Activated CD4-positive, alpha-beta T cell treated with anti-CD3 and anti-CD28 coated beads, Interleukin-2, amount 50 U/mL, for 4 hours (primary cell): ENCODE measurements around the gene CDCA5.

Source experiments
- DNase-seq, 2 experiments: peaks; one replicate each; pipeline ENCODE4 v3.0.0-alpha.2; 2020

The CDCA5 gene

DNA sequence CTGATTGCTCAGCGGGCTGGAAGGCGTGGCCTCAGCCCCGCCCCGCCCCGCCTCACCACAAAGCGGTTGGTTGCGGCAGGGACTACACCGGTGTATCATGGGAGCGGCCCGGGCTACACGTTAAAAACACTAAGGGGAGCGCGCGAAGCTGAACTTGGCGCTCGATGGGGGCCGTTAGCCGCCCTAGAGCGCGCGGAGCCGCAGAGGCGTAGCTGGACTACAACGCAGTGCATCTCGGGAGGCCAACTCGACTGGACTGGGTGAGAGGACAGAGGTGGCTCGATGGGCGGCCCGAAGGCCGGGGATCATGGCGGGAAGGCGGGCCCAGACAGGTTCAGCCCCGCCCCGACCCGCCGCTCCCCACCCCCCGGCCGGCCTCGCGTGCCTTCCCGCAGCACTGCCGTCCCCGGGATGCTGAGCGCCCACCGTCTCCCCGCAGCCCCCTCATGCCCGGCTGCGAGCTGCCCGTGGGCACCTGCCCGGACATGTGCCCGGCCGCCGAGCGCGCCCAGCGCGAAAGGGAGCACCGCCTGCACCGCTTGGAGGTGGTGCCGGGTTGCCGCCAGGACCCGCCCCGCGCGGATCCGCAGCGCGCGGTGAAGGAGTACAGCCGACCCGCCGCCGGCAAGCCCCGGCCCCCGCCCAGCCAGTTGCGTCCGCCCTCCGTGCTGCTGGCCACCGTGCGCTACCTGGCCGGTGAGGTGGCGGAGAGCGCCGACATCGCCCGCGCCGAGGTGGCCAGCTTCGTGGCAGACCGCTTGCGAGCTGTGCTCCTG lies 42.8 kb downstream of the CDCA5 start, which contains the start of gene SAC3D1:
TSS of gene SAC3D1 (plus strand) at position 364 of the 776 bp plus-strand sequence. CDS start at position 447, 83 bp downstream.
- DNase-seq = peak; percentile 70 to 77

DNA sequence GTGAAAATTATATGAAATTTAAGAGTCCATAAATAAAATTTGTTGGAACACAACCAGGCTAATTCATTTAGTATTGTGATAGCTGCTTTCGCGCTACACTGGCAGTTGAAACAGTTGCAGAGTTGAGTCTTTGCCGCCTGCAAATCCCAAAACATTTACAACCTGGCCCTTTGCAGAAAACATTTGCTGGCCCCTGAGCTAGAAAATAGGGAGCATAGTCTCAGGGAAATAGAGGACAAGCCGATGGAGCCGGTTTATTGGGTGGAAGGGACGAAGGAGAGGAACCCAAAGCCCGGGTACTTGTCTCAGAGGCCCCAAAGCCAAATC lies 43.4 kb downstream of the CDCA5 start:
- DNase-seq = no peak

- DNase-seq = no peak
These were observed 46.9 kb downstream of the CDCA5 start for GRCh38 chr11:65036931-65037330.

- no peak for DNase-seq
These were observed 48.3 kb downstream of the CDCA5 start for GRCh38 chr11:65035579-65035978.

DNA sequence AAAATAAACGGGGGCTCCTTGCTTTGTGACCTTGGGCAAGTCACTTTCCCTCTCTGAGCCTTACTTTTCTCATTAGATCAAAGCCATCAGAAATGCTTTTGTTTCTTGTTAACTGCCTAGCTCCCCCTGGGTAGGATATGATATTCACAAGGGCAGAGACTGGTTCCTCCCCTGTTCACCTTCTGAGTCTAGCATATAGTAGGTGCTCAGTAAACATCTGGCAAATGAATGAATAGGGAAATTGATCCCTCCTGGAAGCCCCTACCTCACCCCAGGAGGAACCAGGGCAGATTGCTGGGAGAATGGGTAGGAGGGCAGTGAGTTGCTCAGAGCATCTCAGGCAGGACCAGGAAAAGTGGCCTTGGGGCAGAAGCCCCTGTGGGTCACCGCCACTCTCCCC lies 49.4 kb downstream of the CDCA5 start:
- no peak for DNase-seq

DNA sequence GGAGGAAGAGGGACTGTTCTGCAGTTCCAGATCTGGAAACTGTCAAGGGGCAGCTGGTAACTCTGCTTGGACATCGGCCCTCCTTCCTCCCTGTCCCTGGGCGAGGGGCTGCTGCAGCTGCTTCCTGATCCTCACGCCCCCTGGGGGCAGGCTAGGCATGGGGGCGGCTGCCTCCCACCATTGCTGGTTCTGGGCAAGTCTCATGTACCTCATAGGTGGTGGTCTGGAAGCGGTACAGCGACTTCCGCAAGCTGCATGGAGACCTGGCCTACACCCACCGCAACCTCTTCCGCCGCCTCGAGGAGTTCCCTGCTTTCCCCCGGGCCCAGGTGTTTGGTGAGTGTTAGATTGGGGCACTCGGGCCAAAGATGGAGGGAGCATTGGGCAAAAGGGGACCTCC lies 51.6 kb downstream of the CDCA5 start:
- no peak for DNase-seq
